NT2/D1 (cell line): Measurements from ENCODE around the gene TTC3.

Source experiments
- SUZ12 ChIP-seq: IDR thresholded peaks from 2 replicates; pipeline ENCODE4 v1.6.1; 2011; ENCODE audit not compliant: insufficient read length, insufficient read depth; ENCODE audit errors: extremely low read depth
- YY1 ChIP-seq: IDR thresholded peaks from 2 replicates; pipeline ENCODE4 v1.6.1; 2011; ENCODE audit not compliant: insufficient read length, insufficient read depth
- ZNF274 ChIP-seq: IDR thresholded peaks from 2 replicates; pipeline ENCODE4 v1.6.1; 2011; ENCODE audit warnings: mild to moderate bottlenecking, low read depth, low read length

DNA sequence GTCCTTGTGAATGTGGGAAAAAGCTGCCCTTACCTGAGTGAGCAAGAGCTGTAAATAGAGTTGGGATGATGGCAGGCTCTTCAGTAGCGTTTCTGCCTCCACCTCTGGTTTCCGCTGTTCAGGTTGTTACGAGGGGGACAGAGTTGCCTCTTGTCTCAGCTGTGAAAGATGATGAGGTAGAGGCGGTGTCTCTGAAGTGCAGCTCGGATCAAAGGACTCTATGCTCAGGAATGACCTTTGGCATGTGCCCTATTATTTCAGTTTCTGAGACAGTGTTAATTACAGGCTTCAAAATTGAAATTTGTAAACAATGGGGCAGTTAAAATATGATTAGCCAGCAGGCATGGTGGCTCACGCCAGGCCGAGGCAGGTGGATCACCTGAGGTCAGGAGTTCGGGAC lies 123.8 kb downstream of the TTC3 start:
- TF ChIP-seq SUZ12 (no peak), YY1 (no peak), ZNF274 (no peak)
